Measurements from ENCODE around the gene MICU1.
"Not testable (repeated sequence)": the region's sequence is repeated elsewhere in the genome, so short reads cannot be mapped to it uniquely, and the experiment has no call there.

MICU1 gene

DNA sequence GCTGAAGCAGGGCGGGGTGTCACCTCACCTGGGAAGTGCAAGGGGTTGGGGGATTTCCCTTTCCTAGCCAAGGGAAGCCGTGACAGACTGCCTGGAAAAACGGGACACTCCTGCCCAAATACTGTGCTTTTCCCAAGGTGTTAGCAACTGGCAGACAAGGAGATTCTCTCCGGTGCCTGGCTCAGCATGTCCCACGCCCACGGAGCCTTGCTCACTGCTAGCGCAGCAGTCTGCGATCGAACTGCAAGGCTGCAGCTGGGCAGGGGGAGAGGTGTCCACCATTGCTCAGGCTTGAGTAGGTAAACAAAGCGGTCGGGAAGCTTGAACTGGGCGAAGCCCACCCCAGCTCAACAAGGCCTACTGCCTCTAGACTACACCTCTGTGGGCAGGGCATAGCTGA is 190.3 kb downstream of the MICU1 start:
- no peak for TF ChIP-seq EZH2phosphoT487 (conservative IDR thresholded peaks at IDR 0.05; ENCODE audit: low read length)
- TF ChIP-seq, protein P1, sequence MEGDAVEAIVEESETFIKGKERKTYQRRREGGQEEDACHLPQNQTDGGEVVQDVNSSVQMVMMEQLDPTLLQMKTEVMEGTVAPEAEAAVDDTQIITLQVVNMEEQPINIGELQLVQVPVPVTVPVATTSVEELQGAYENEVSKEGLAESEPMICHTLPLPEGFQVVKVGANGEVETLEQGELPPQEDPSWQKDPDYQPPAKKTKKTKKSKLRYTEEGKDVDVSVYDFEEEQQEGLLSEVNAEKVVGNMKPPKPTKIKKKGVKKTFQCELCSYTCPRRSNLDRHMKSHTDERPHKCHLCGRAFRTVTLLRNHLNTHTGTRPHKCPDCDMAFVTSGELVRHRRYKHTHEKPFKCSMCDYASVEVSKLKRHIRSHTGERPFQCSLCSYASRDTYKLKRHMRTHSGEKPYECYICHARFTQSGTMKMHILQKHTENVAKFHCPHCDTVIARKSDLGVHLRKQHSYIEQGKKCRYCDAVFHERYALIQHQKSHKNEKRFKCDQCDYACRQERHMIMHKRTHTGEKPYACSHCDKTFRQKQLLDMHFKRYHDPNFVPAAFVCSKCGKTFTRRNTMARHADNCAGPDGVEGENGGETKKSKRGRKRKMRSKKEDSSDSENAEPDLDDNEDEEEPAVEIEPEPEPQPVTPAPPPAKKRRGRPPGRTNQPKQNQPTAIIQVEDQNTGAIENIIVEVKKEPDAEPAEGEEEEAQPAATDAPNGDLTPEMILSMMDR (IDR thresholded peaks at IDR 0.05; ENCODE audit: insufficient read depth, low read length, poor library complexity, severe bottlenecking): no peak
- no peak overlapping the region for H3K9ac ChIP-seq (ENCODE audit: low read length)
- no peaks in the 10 kb centered on the region for H3F3A ChIP-seq (ENCODE audit: insufficient read depth)

DNA sequence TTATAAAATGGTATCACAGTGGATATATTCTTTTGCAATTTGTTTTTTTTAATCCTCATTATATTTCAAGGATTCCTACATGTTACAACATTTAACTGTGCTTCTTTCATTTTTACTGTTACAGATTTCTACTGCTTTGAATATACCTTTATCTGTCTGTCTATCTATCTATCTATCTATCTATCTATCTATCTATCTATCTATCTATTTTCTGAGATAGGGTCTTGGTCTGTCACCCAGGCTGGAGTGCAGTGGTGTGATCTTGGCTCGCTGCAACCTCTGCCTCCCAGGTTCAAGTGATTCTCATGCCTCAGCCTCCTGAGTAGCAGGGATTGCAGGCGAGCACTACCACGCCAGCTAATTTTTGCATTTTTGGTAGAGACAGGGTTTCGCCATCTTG is 194.9 kb downstream of the MICU1 start:
- H2AFZ ChIP-seq (ENCODE audit: low read depth, low read length, severe bottlenecking); H3K9ac ChIP-seq (ENCODE audit: low read length); H3K36me3 ChIP-seq (ENCODE audit: low read length); H3K27me3 ChIP-seq (ENCODE audit: low read length); H3K9me2 ChIP-seq (replicated peaks; ENCODE audit: insufficient read depth, low read length); H3K4me3 ChIP-seq (ENCODE audit: insufficient read depth, low read length, poor library complexity, severe bottlenecking); H3K27ac ChIP-seq (ENCODE audit: low read depth, low read length); H3K4me2 ChIP-seq (ENCODE audit: low read depth, low read length, poor library complexity, severe bottlenecking); H4K20me1 ChIP-seq (ENCODE audit: low read depth, low read length); H3K79me2 ChIP-seq (ENCODE audit: insufficient read depth, low read length); H3K9me3 ChIP-seq (ENCODE audit: insufficient read depth, low read length); H3F3A ChIP-seq (ENCODE audit: insufficient read depth): not testable (repeated sequence)

More for the DNA sequence above, 190.3 kb downstream of the MICU1 start:
- Histone ChIP-seq H3K36me3 (ENCODE audit: low read length) (no peaks in the 10 kb centered on the region), H3K27ac (ENCODE audit: low read depth, low read length) (no peak overlapping the region), H3K27me3 (ENCODE audit: low read length) (no peaks in the 10 kb centered on the region), H3K9me2 (replicated peaks; ENCODE audit: insufficient read depth, low read length) (no peaks in the 10 kb centered on the region), H4K20me1 (ENCODE audit: low read depth, low read length) (no peaks in the 10 kb centered on the region), H3K79me2 (ENCODE audit: insufficient read depth, low read length) (no peaks in the 10 kb centered on the region), H3K9me3 (ENCODE audit: insufficient read depth, low read length) (no peaks in the 10 kb centered on the region), H3K4me3 (ENCODE audit: insufficient read depth, low read length, poor library complexity, severe bottlenecking) (no peak overlapping the region), H2AFZ (ENCODE audit: low read depth, low read length, severe bottlenecking) (no peak overlapping the region), H3K4me2 (ENCODE audit: low read depth, low read length, poor library complexity, severe bottlenecking) (no peak overlapping the region)

- H3K9me3 ChIP-seq (ENCODE audit: insufficient read depth, low read length): no peaks in the 10 kb centered on the region
- H2AFZ ChIP-seq (ENCODE audit: low read depth, low read length, severe bottlenecking): no peak overlapping the region
- H3F3A ChIP-seq (ENCODE audit: insufficient read depth): no peaks in the 10 kb centered on the region
- no peak overlapping the region for H3K9ac ChIP-seq (ENCODE audit: low read length)
- no peak for TF ChIP-seq EZH2phosphoT487 (conservative IDR thresholded peaks at IDR 0.05; ENCODE audit: low read length)
- TF ChIP-seq, protein P1 (IDR thresholded peaks at IDR 0.05; ENCODE audit: insufficient read depth, low read length, poor library complexity, severe bottlenecking): no peak
- H3K36me3 ChIP-seq (ENCODE audit: low read length): no peaks in the 10 kb centered on the region
- no peak overlapping the region for H3K4me3 ChIP-seq (ENCODE audit: insufficient read depth, low read length, poor library complexity, severe bottlenecking)
- H3K27me3 ChIP-seq (ENCODE audit: low read length): no peaks in the 10 kb centered on the region
- no peak overlapping the region for H3K4me2 ChIP-seq (ENCODE audit: low read depth, low read length, poor library complexity, severe bottlenecking)
- no peaks in the 10 kb centered on the region for H4K20me1 ChIP-seq (ENCODE audit: low read depth, low read length)
- H3K79me2 ChIP-seq (ENCODE audit: insufficient read depth, low read length): no peaks in the 10 kb centered on the region
- H3K9me2 ChIP-seq (replicated peaks; ENCODE audit: insufficient read depth, low read length): no peaks in the 10 kb centered on the region
- H3K27ac ChIP-seq (ENCODE audit: low read depth, low read length): no peak overlapping the region
These were observed 195.9 kb downstream of the MICU1 start for GRCh38 chr10:72429931-72430330.

GRCh38 chr10:72426986-72427385 is 198.9 kb downstream of the MICU1 start:
- H3F3A ChIP-seq (ENCODE audit: insufficient read depth): no peaks in the 10 kb centered on the region
- H3K9me3 ChIP-seq (ENCODE audit: insufficient read depth, low read length): no peaks in the 10 kb centered on the region
- no peak for TF ChIP-seq EZH2phosphoT487 (conservative IDR thresholded peaks at IDR 0.05; ENCODE audit: low read length)
- TF ChIP-seq, protein P1 (IDR thresholded peaks at IDR 0.05; ENCODE audit: insufficient read depth, low read length, poor library complexity, severe bottlenecking): no peak
- H3K36me3 ChIP-seq (ENCODE audit: low read length): no peaks in the 10 kb centered on the region
- no peak overlapping the region for H3K4me3 ChIP-seq (ENCODE audit: insufficient read depth, low read length, poor library complexity, severe bottlenecking)
- no peak overlapping the region for H3K27ac ChIP-seq (ENCODE audit: low read depth, low read length)
- H3K27me3 ChIP-seq (ENCODE audit: low read length): no peaks in the 10 kb centered on the region
- H4K20me1 ChIP-seq (ENCODE audit: low read depth, low read length): no peaks in the 10 kb centered on the region
- H3K9me2 ChIP-seq (replicated peaks; ENCODE audit: insufficient read depth, low read length): no peaks in the 10 kb centered on the region
- no peak overlapping the region for H2AFZ ChIP-seq (ENCODE audit: low read depth, low read length, severe bottlenecking)
- H3K79me2 ChIP-seq (ENCODE audit: insufficient read depth, low read length): no peaks in the 10 kb centered on the region
- no peak overlapping the region for H3K4me2 ChIP-seq (ENCODE audit: low read depth, low read length, poor library complexity, severe bottlenecking)
- H3K9ac ChIP-seq (ENCODE audit: low read length): no peak overlapping the region

Data from SU-DHL-6 (cell line).